GM12873 (cell line): ENCODE results near the gene NPHP4.

Source experiments
- CTCF ChIP-seq: IDR thresholded peaks from 2 replicates; pipeline ENCODE4 v1.5.1; 2012; ENCODE audit warnings: low read depth, mild to moderate bottlenecking, moderate library complexity, low read length, control low read depth; ENCODE audit not compliant: insufficient read depth; ENCODE audit errors: missing control alignments

NPHP4 gene

GRCh38 chr1:5858246-5858645, 134.0 kb downstream of the NPHP4 start:
- no peak for TF ChIP-seq CTCF

GRCh38 chr1:5857508-5858090, 134.6 kb downstream of the NPHP4 start:
- TF ChIP-seq CTCF, result no peak

DNA sequence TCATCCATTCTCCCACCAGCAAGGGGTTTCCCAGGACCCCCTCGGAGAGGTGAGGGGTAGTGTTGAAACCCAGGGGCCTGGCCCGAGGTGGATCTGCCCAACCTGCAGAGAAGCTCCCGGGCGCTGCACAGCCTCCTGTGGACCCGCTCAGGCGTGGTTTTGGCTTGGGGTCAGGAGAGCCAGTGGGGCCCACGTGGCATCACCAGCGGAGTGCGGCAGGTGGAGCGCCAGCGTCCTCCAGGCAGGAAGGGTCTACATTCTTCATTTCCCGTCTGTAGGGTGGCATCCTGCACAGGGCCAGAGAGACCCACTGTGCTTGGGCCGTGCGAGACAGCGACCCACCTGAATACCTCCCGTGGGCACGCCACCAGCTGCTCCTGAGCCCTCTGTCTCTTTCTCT, 135.2 kb downstream of the NPHP4 start:
- no peak for TF ChIP-seq CTCF

GRCh38 chr1:5856246-5856815, 135.9 kb downstream of the NPHP4 start:
- TF ChIP-seq CTCF, result no peak

GRCh38 chr1:5855196-5855897, 136.9 kb downstream of the NPHP4 start:
- TF ChIP-seq CTCF, result no peak

- TF ChIP-seq CTCF, result no peak
These were observed 137.5 kb downstream of the NPHP4 start for GRCh38 chr1:5854754-5855153.

DNA sequence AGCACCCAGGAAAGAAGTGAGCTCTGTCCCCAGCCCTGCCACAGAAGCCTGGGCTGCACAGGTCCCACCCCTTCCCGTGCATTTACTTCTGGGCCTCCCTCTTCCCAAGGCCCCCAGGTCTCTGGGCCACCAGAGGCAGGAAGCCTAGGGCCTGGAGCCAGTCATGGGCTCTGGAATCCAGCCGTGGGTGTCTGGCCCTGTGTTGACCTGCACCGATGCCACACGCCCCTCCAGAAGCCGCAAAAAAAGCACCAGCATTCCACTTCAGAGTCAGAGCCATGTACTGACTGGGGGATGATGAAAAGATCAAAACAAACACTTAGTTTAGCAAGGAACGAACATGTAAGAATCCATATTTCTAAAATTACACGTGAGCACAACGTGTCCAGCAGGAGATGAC, 141.7 kb downstream of the NPHP4 start:
- no peak for TF ChIP-seq CTCF
